NCI-H82 treated with DMSO at 0.1 percent for 48 hours (cell line): ENCODE results near the gene PRXL2A.
"Not testable (repeated sequence)": the region's sequence is repeated elsewhere in the genome, so short reads cannot be mapped to it uniquely, and the experiment has no call there.

Source experiments
- DNase-seq: peaks from one replicate; lab custom pipeline; 2025; ENCODE audit not compliant: unreplicated experiment; lab: John Stamatoyannopoulos, UW

PRXL2A gene

DNA sequence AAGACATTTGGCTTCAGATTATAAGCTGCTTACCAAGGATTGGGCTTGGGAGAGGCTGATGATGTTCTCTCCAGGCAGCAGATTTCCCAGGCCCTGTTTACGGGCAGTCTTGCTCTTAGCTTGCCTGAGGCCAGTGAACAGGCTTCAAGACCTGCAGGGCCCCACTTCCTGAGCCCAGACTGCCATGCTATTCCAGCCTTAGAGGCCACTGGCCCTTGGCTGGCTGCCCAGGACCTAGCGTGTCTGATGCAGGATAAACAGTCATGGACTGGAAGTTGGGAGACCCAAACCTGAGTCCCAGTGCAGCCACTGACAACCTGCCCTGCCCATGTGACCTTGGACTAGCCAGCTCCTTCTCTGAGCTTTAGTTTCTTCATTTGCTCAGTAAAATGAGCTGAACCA lies 2.9 kb downstream of the PRXL2A start:
- peak; percentile 66 for DNase-seq

DNA sequence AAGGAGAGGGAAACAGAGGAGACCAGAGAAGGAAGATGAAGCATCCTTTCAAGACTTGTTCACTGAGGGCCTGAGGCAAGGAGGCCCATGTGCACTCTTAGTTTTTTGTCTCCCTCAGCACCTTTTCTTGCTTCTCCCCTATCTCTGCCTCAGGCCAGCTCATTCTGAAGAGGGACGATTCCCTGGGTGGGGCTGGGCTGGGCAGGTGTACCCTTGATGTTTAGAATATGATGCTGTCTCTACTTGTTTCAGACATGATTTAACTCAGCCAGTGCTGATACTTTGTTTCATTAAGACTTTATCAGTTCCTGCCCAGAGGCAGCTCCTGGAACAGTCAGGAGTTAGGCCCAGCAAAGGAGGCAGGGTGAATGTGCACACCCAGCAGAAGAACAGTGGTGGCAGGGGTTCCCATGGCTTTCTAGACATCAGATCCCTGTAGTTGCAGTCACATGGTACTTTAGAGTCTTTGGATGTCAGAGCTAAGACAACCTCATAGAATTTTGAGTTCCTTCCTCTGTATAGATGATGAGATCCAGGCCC lies 3.4 kb downstream of the PRXL2A start:
- DNase-seq: no peak

DNA sequence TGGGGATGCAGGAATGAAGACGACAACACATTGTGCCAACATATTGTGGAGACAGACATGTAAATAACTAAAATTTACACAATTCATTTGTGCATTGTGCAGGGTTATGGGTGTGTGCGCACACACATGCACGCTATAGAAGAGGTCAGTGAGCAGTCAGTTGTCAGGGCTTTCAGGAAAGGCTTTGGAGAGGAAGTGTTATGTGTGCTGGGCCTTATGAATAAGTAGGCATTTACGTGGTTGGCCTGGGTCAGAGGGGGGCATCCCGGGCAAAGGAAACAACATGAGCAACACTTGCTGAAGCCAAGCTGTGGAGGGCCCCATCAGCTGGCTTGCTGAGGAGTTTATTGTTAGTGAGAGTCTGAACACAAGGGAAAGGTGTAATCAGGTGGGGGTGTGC lies 4.1 kb downstream of the PRXL2A start:
- DNase-seq: no peak

DNA sequence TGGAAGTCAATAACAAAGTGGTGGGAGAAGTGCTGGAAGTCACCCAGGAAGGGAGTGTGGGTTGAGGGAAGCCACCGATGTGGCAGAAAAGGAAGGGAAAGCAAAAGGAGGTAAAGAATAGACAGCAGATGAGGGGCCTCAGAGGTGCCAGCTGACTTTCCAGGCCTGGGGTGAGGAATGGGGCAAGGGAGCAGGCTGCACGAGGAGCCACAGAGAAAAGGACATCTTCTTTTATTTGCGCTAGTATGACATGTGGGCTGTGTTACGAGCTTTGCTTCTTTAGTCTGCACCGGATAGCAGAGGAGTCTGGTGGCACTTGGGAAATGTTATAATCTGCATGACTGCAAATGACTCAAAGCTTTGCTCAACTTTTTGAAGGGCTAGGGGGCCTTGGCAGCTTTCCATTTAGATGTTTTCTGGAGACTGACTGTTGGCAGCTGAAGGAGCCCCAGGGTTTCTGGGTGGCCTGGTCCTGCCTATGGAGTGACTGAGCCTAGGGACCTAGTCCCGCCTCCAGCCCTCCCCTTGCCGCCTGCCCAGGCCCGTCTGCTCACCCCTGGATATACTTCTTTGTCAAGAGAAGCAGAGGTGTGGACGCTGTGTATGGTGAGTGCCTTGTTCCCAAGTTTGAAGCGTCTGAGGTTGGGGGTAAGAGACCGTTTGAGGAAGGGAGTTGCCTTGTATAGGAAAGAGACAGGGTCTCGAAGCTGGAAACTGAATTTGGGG lies 5.1 kb downstream of the PRXL2A start:
- DNase-seq: no peak

DNA sequence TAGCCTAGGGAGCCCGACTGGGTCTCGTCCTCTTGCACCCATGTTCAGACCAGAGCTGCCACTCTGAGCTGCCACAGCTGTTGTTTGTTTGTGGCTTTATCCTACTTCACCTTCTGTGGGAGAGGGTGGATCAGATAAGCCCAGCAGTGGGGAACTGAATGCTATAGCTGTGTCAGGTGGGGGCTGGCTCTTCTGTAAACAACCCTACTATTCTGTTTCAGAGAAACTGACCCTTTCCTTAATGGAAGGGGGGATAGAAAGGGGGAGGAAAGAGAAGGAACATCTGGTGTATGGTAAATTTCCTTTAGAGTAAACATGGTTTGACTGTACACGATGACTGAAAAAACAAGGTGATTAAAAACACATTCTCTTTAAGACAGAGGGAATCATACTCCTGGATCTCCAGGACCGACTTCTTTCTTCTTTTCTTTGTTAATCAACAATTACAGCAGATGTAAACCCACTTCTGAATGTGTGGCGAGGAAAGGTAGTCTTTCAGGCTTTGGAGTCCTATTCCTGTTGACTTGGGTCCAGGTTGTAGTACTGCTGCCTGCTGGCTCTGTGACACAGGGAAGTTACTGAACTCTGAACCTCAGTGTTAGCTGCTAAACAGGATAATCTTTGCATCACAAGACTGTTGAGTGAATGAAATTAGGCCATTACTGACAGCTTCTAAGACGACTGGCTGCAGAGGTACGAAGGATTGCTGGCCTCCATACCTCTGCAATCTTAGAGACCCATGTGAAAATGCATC lies 6.0 kb downstream of the PRXL2A start:
- peak; percentile 80 for DNase-seq

DNA sequence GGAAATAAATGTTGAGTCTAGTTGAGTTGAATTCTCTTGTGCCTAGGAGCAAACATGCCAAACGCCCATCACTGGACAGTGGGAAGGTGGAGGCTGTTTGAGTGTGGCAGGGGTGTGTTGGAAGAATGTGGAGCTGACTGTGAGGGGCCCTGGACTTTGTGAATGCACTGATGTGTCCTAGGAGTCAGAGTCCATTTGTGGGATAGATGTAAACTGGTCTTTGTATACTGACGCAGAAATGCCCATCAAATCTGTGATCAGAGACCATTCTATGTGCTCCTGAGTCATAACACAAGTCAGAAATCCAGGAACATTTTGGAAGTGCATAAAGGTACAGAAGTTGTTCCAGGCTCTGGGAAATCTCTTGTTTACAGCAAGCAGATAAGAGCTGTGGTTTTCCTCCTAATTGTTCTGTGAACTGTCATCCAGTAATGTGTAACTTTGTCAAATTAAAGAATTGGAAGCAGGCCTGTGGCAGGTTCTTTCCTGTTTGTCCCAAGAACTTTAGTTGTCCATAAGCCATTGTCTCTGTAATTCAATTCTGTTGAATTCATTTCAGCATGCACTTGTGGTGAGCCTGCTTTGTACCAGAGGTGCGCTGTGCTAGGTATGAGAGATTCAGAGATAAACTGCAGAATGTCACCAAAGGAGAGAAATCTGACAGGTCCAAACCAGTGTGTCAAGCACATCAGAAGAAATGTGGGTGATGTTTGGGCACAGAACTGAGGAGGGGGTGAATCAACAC lies 7.6 kb downstream of the PRXL2A start:
- no peak for DNase-seq

DNA sequence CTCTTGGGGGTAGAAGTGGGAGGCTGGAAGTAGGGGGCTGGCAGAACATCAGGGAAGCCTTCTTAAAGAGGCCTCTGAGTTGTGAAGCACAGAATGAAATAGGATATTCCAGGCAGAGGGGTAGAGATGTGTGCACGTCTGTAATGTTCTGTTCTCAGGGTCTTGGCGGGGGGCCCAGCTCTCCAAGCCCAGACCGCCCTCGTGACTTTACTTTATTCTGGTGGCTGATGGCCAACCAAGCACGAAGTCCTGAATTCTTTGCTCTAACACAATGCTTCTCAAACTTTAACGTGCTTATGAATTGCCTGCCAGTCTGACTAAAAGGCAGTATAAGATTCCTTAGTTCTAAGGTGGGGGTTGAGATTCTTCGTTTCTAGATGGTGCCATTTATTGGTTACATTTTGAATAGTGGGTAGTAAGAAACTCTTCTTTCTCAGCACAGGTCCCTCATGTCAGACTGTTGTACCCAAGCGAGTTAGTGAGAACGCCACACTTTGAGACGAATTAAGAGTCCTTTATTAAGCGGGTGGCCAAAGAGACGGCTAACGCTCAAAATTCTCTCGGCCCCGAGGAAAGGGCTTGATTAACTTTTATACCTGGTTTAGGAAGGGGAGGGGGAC lies 8.2 kb downstream of the PRXL2A start:
- no peak for DNase-seq

DNA sequence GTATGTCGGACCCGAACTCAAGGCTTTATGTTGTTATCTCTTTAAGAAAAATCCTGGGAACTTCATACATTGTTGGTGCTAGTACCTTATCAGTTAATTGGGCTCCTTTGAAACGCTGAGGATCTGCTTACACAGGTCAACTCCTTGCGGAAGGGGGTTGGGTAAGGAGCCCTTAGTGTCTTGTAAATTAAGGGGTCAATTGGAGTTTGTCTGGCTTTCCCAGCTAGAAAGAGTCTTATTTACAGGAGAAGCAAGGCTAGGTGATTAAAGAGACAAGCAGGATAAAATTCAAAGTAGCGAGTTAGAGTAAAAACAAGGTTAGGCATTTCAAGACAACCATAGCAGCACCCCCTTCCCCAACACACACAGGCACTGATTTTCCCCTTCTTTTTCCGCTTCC lies 8.9 kb downstream of the PRXL2A start:
- not testable (repeated sequence) for DNase-seq

DNA sequence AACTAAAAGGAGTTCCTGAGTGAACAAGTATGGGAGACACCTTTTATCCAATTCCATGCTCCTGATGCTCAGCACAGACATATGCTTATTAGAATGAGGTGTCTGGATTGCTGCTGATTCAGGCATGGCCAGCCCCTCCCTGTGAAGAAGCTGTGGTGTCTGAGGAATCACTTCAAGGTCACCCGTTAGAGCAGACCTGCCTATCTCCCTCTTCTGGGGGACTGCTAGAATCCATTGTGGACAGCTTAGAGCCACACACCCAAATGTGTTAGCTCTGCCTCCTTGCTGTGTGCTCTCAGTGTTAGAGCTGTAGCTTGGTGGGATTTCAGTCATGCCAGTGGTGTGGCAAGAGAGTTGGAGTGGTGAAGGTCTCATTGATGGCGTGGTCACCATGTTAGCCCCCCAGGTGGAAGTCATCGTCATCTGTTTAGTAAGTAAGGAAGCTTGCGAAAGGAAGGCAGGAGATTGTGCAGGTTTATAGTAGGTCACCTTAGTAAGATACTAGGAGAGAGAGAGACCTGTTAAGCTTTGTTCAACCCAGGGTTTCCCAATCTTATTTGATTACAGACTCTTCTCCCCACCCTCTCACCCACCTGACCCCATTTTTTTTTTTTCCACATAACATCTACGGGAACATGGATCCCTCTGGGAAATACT lies 12.8 kb downstream of the PRXL2A start:
- DNase-seq: no peak

DNA sequence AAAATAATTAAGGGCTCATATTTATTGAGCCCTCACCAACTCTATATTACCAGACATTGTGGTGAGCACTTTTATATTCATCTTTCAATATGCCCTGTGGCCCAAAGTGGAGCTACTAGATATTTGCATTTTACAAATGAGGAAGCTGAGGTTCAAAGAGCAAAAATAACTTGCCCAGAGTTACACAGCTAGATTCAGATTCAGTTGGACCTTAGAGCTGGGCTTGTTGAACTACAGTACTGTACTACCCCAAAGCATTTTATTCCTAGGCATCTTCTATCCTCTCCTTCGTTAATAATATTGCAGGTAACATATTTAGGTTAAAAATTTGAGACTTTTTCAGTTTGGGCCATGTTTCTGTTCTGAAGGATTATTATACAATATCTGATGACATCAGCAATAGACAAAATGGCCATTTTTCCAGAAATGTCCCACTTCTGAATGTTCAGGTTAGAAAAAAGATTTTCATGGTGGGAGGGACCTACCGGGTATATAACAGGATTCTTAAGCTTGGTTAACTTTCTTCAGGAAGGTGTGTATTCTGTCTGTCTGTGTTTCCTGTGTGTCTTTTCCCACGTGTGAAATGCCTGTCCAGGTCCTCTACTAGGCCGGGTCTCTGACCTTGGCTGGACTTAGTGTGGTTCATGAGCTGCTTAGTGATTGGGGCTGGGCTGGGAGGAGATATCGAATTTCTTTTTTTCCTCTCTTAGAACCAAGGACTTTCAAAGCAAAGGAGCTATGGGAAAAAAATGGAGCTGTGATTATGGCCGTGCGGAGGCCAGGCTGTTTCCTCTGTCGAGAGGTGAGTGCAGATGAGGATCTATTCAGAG lies 13.6 kb downstream of the PRXL2A start:
- DNase-seq: no peak

DNA sequence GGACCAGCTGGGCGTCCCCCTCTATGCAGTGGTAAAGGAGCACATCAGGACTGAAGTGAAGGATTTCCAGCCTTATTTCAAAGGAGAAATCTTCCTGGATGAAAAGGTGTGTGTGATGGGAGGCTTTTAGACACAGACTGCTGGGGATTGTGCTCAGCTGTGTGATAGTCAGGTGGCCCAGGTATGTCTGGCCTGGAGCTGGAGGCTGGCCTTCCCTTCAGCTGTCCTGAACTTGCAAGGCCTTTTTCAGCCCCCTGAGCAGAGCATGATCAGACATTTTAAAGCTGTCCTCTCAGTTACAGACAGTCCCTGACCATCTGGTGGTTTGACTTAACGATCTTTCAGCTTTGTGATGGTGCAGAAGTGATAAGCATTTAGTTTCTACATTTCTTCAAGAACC lies 17.6 kb downstream of the PRXL2A start:
- DNase-seq: no peak

DNA sequence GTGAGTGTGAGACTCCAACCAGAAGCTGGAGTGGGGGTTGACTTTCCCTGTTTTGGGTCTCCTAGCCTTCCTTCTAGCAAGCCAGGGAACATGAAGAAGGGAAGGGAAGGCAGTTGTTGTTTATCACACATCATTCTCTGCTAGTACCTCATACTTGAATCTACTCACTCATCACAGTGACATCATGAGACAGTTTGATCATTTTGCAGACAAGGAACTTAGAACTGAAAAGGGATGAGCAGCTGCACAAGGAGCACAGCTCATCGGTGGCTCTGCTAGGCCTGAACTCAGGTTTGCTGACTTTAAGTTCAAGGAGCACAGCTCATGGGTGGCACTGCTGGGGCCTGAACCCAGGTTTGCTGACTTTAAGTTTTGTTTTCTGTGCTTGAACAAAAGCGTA lies 19.2 kb downstream of the PRXL2A start:
- no peak for DNase-seq

DNA sequence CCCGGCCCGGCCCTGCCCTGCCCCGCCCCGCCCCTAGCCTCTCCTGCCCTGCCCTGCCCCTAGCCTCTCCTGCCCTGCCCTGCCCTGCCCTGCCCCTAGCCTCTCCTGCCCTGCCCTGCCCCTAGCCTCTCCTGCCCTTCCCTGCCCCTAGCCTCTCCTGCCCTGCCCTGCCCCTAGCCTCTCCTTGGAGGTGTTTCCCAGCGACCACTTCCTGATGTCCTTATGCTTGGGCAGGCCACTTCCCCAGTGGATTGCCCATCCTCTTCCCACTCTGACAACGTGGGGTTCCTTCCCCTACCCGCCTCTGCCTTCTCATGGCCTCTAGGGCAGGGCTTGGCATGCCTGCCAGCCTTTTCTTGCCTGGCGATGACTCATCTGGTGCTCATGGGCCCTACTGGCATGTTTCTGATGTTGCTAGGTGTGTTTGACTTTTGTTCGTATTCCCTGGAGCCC lies 21.2 kb downstream of the PRXL2A start:
- no peak for DNase-seq

DNA sequence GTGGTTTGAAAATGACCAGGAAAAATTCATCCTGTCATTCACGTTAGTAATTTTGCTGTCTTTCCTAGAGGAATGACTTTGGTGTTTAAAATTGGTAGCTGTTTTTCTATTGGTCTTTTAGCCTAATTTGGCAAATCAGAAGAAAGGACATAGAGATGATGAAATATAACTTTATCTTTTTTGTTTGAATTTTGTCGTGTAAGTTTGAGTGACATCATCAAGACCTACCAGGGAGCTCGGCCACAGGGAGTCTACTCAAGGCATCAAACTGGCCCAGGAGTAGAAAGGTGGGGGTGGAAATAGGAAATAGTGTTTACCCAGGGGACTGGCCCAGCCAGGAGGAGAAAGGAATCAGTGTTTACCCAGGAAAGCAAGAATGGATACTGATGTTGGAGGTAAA lies 24.8 kb downstream of the PRXL2A start:
- no peak for DNase-seq

DNA sequence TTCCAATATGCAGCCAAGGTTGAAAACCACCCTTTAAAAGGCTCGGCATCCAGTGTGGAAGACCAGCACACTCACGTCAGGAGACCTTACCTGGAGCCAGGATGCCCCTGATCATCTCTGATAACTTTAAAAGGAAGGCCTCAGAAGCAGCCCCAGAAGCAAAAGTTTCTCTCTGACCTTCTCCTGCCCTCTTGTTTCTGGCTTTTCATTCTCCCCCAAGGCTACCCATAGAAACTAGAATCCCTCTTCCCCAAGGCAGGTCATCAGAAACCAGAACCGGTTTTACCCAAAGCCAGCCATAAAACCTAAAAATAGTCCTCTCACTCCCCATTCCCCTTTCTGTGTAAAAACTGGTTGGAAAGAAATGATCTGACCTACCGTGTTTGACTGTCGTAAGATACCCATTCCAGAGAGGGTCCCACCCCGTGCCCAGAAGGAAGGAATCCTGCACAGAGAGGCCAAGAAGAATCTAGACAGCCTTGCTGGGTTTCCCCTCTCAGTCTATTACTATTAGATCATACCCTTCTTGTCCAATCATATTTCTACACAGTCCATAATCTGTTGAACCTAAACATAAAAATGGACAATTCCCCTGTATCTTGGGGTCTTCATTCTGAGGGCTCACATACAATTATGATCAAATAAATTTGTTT lies 28.2 kb downstream of the PRXL2A start:
- DNase-seq: no peak

DNA sequence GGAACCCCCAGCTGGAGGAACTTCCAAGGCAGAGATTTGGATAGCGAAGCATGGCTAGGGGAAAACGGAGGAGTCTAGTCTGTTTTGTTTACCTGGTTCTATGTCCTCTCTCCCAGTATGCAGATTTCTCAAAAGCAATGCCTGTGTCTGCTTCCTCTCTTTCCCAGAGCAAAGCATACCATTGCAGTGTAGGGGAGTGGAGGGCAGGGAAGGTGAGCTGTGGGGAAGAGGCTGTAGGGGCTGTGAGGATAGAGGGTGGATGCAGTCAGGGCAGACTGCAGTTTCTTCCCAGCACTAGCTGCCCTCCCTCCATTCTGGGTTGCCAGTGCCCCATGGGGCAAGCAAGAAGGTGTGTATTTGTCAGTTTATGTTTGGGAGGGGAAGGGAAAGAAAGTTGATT lies 28.9 kb downstream of the PRXL2A start:
- no peak for DNase-seq

DNA sequence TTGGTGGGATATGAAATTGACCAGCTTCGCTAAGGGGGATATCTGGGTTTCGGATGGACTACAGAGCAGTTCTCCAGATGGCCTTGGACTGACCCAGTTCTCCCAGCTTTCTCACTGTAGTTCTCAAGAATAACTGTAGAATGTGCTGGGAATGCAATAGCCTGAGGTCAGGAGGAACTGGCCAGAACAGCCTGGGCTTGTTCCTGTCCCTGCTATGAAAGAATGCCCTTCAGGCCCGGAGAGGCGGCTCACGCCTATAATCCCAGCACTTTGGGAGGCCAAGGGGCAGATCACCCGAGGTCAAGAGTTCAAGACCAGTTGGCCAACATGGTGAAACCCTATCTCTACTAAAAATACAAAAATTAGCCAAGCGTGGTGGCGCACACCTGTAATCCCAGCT lies 33.5 kb downstream of the PRXL2A start:
- no peak for DNase-seq

DNA sequence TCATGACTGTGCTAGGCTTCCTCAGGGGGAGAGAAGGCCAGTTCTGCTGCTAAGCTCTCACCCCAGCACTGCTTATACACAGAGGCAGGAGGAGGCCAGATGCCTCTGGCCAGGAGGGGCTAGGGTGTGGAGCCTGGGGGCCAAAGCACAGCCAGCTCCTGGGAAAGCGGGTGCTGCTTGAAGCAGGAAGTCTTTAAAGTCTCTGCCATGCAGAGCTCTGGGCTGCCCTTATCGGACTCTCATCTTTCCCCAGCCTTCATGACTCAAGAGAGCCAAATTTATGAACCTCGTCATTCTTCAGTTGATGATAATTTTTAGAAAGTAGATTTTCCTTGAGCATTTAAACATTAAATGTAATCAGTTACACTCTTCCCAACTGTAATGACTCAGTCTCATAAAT lies 34.5 kb downstream of the PRXL2A start:
- no peak for DNase-seq

DNA sequence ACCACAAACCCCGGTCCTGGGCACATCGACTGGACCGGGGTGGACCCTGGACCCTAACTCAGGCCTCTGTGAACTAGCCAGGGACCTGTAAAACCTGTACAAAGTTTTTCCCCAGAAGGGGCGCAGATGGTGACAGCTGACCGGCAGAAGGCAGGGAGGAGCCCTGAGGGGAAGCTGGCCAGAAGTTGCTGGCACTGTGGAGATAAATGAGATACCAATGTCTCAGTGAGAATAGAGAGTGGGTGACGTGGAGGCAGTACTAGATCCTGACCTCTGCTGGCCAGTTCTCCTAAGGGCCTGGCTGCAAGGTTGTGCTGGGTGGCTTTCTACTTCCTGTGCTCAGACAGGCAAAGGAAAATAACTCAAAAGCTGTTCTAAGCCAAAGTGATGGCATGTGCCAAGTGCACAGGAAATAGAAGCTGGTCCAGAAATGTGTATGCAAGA lies 35.2 kb downstream of the PRXL2A start:
- peak; percentile 37 for DNase-seq
